Endothelial cell of umbilical vein (primary cell): ENCODE results near the gene GNAZ. TPM values are rescaled to one million over a fixed set of nuclear protein-coding genes. Genes with fewer than 3 reads are reported as not detected.

Experiments used
- BruUV-seq: library from RNA; stranded (reverse); fragments of 400-500 nt; replicated peaks from 2 replicates; lab custom pipeline; 2021; lab: Mats Ljungman, UMichigan
- CTCF ChIA-PET: fragments of 300-600, 350-600 bp; sonication (Branson Sonifier 250); formaldehyde crosslinking; loops from one replicate; lab custom pipeline; 2021; ENCODE audit warnings: antibody characterized with exemption, inconsistent platforms; lab: Charles Lee
- POLR2A ChIA-PET: fragments of 300-600, 350-600 bp; sonication (Branson Sonifier 250); formaldehyde crosslinking; loops from one replicate; lab custom pipeline; 2021; ENCODE audit warnings: antibody characterized with exemption, inconsistent platforms; lab: Charles Lee
- DNase-seq: peaks from one replicate; pipeline ENCODE4 v3.0.0-alpha.2; 2011; ENCODE audit warnings: low read depth, low spot score
- FAIRE-seq: peaks from 2 replicates; lab custom pipeline; 2011; peaks lifted over from hg19 to GRCh38; lab: Jason Lieb, UNC
- H2AFZ ChIP-seq: 2 replicates; pipeline ENCODE4 v1.6.0; 2012; ENCODE audit warnings: low read depth, low read length, control low read depth, inconsistent platforms
- H3K27ac ChIP-seq: 2 replicates; pipeline ENCODE4 v1.5.1; 2011; ENCODE audit warnings: low read depth, mild to moderate bottlenecking, control low read depth, low read length, moderate library complexity; ENCODE audit not compliant: insufficient read depth
- H3K27me3 ChIP-seq, 2 experiments: 2 replicates each; pipeline versions ENCODE4 v1.6.0 to v1.6.1; 2011; ENCODE audit warnings: low read length in 2 of 2, mixed read lengths in 1 of 2; ENCODE audit not compliant: control insufficient read depth in 2 of 2, insufficient read depth in 2 of 2
- H3K36me3 ChIP-seq, 2 experiments: 2 replicates in 1 of 2; 3 replicates in 1 of 2; pipeline ENCODE4 v1.5.1; 2011; ENCODE audit warnings: low read length in 2 of 2, mild to moderate bottlenecking in 1 of 2, moderate library complexity in 1 of 2; ENCODE audit not compliant: control insufficient read depth in 2 of 2, insufficient read depth in 2 of 2; ENCODE audit errors: extremely low read depth in 1 of 2
- H3K4me1 ChIP-seq: 3 replicates; pipeline ENCODE4 v1.5.1; 2011; ENCODE audit warnings: mild to moderate bottlenecking, low read length; ENCODE audit not compliant: control insufficient read depth, insufficient read depth; ENCODE audit errors: extremely low read depth
- H3K4me2 ChIP-seq: 2 replicates; pipeline ENCODE4 v1.6.1; 2011; ENCODE audit warnings: low read length, control low read depth, mixed read lengths; ENCODE audit not compliant: insufficient read depth
- H3K4me3 ChIP-seq, 3 experiments: fragments of 200-600 bp in 1 of 3; sonication (generic), shearing (Covaris generic) in 1 of 3; replicated peaks in 1 of 3; 2 replicates each; pipeline ENCODE4 v1.5.1; 2011 to 2016; ENCODE audit warnings: control low read depth in 3 of 3, low read length in 3 of 3, mild to moderate bottlenecking in 2 of 3, inconsistent platforms in 1 of 3, low read depth in 1 of 3, moderate library complexity in 1 of 3; ENCODE audit not compliant: insufficient read depth in 1 of 3
- H3K79me2 ChIP-seq: 2 replicates; pipeline ENCODE4 v1.6.0; 2012; ENCODE audit warnings: low read length, inconsistent platforms; ENCODE audit not compliant: control insufficient read depth, insufficient read depth
- H3K9ac ChIP-seq: replicated peaks from 2 replicates; pipeline ENCODE3; 2011; ENCODE audit warnings: low read length, control low read depth; ENCODE audit not compliant: insufficient read depth; ENCODE audit errors: extremely low read depth
- H3K9me1 ChIP-seq: replicated peaks from 3 replicates; pipeline ENCODE4 v1.6.0; 2011; ENCODE audit warnings: mild to moderate bottlenecking, low read length; ENCODE audit not compliant: control insufficient read depth, insufficient read depth; ENCODE audit errors: extremely low read depth
- H3K9me3 ChIP-seq: replicated peaks from 2 replicates; pipeline ENCODE4 v1.5.1; 2012; ENCODE audit warnings: low read length, inconsistent platforms; ENCODE audit not compliant: control insufficient read depth, insufficient read depth
- H4K20me1 ChIP-seq: replicated peaks from 2 replicates; pipeline ENCODE3; 2011; ENCODE audit warnings: mild to moderate bottlenecking, low read length; ENCODE audit not compliant: control insufficient read depth, insufficient read depth; ENCODE audit errors: extremely low read depth
- CTCF ChIP-seq, 2 donors: IDR thresholded peaks; 1 replicate in 1 of 2; 2 replicates in 1 of 2; pipeline ENCODE4 v1.5.1; 2011; ENCODE audit warnings: low read length in 2 of 2, mild to moderate bottlenecking in 2 of 2, moderate library complexity in 2 of 2, control low read depth in 1 of 2, inconsistent platforms in 1 of 2, low read depth in 1 of 2; ENCODE audit not compliant: insufficient read depth in 1 of 2; ENCODE audit errors: extremely low read depth in 1 of 2
- EZH2 ChIP-seq: IDR thresholded peaks from 2 replicates; pipeline ENCODE4 v1.6.1; 2012; ENCODE audit warnings: borderline replicate concordance, low read depth, mild to moderate bottlenecking, moderate library complexity, low read length, inconsistent platforms; ENCODE audit not compliant: severe bottlenecking
- FOS ChIP-seq: IDR thresholded peaks from 2 replicates; pipeline ENCODE4 v1.6.1; 2011; ENCODE audit warnings: mild to moderate bottlenecking, low read length, moderate library complexity, borderline replicate concordance; ENCODE audit not compliant: insufficient read depth
- GATA2 ChIP-seq: IDR thresholded peaks from 2 replicates; pipeline ENCODE4 v1.7.0; 2011; ENCODE audit warnings: low read depth, mild to moderate bottlenecking, moderate library complexity, mixed read lengths, low read length; ENCODE audit not compliant: insufficient read length, insufficient read depth
- JUN ChIP-seq: IDR thresholded peaks from 2 replicates; pipeline ENCODE4 v1.6.1; 2011; ENCODE audit warnings: borderline replicate concordance, low read depth; ENCODE audit not compliant: insufficient read length, insufficient read depth
- MAX ChIP-seq: IDR thresholded peaks from 2 replicates; pipeline ENCODE4 v1.6.1; 2011; ENCODE audit not compliant: insufficient read depth, insufficient read length
- MYC ChIP-seq: IDR thresholded peaks from one replicate; pipeline ENCODE4 v1.6.1; 2011; ENCODE audit warnings: mild to moderate bottlenecking, low read depth, low read length
- POLR2A ChIP-seq: IDR thresholded peaks from 2 replicates; pipeline ENCODE4 v1.6.1; 2012; ENCODE audit warnings: low read depth, mild to moderate bottlenecking, control low read depth, low read length
- POLR2AphosphoS5 ChIP-seq: IDR thresholded peaks from 2 replicates; pipeline ENCODE4 v1.6.1; 2012; ENCODE audit warnings: low read depth, mild to moderate bottlenecking, control low read depth, low read length, moderate library complexity; ENCODE audit not compliant: insufficient read depth
- dilution Hi-C: fragments of 300-500 bp; cut with MboI; formaldehyde crosslinking; loops from one replicate; pipeline ENCODE4 v1.15.0; 2019; ENCODE audit warnings: low sequenced_read_pairs; ENCODE audit not compliant: extremely low pct_ligation_motif_present
- intact Hi-C: fragments of 100-400 bp; cut with micrococcal nuclease; formaldehyde crosslinking; loops from one replicate; pipeline ENCODE4 v1.10.0; 2022
- polyA plus RNA-seq, 4 experiments: library from polyadenylated mRNA; depleted of rRNA in 3 of 4; stranded (reverse) in 3 of 4; unstranded in 1 of 4; fragments of >200 nt; gene quantifications; 2 replicates each; pipeline versions ENCODE4 v1.2.1 to v1.2.3, GENCODE V29; 2011 to 2012; ENCODE audit warnings: missing spikeins in 1 of 4
- total RNA-seq: library from RNA; stranded (reverse); gene quantifications from 2 replicates; pipeline ENCODE4 v1.2.3, GENCODE V29; 2021

GNAZ gene
- total and polyA plus RNA-seq, 2 donors (not counting 3 experiments of a cell fraction or from before 2014, with no cell fraction given), result 0.44 to 0.86 TPM

- DNase-seq (no peak), FAIRE-seq (no peak)
- dilution Hi-C loops, result no loop called here
- ChIA-PET CTCF (interaction anchor here (0.7 to 1.2 kb wide), 2 partner anchors 12 to 413 kb away, joined by 3 to 5 read pairs; no protein-coding TSS in a partner anchor), POLR2A (no interaction called here)
- H3K79me2 ChIP-seq, result no peaks in the 10 kb centered on the region
- H3K4me2 ChIP-seq, result no peak overlapping the region
- BruUV-seq, result no TSS peak
- H3K27ac ChIP-seq, result no peak overlapping the region
- H3K4me1 ChIP-seq, result no peaks in the 10 kb centered on the region
- TF ChIP-seq CTCF (IDR thresholded peaks at IDR 0.05; ENCODE audit: extremely low read depth in 1 of 2, insufficient read depth in 1 of 2, low read depth in 1 of 2, low read length in 2 of 2) (no peak), MYC (no peak), EZH2 (no peak), JUN (no peak), POLR2AphosphoS5 (no peak), POLR2A (no peak), FOS (no peak), MAX (no peak), GATA2 (no peak)
- H3K27me3 ChIP-seq, result no peaks in the 10 kb centered on the region
- H3K36me3 ChIP-seq, result no peaks in the 10 kb centered on the region
- H3K9me1 ChIP-seq, result no peaks in the 10 kb centered on the region
- intact Hi-C loops, result no loop called here
- no peak overlapping the region for H2AFZ ChIP-seq
- H4K20me1 ChIP-seq, result no peaks in the 10 kb centered on the region
- H3K4me3 ChIP-seq, result no peak overlapping the region
- H3K9me3 ChIP-seq, result no peaks in the 10 kb centered on the region
- H3K9ac ChIP-seq, result no peak overlapping the region
Observed at GRCh38 chr22:23166042-23166831, 95.9 kb downstream of the GNAZ start.
